ENCODE data around the gene TRPM4.

GRCh38 chr19:49148044-49148682 lies 9.4 kb upstream of the TRPM4 start:
- no peak for TF ChIP-seq CTCF (IDR thresholded peaks at IDR 0.05)
- no peak for TF ChIP-seq POLR2A (IDR thresholded peaks at IDR 0.05)
